Activated CD4-positive, alpha-beta T cell treated with anti-CD3 and anti-CD28 coated beads for 36 hours (primary cell): Measurements from ENCODE around the gene TMEM178B. TPM values are rescaled to one million over a fixed set of nuclear protein-coding genes. Genes with fewer than 3 reads are reported as not detected.

ENCODE experiments used
- ATAC-seq: fragments of 200-7000 bp; cut with Tn5 transposase; one replicate; pipeline ENCODE4 v1.10.0; 2021; ENCODE audit warnings: mild to moderate bottlenecking, moderate library complexity
- CTCF ChIA-PET: fragments of 350-600 bp; sonication (Branson Sonifier 250); formaldehyde crosslinking; loops from one replicate; lab custom pipeline; 2021; ENCODE audit warnings: antibody characterized with exemption; lab: Charles Lee
- POLR2A ChIA-PET: fragments of 350-600 bp; sonication (Branson Sonifier 250); formaldehyde crosslinking; loops from one replicate; lab custom pipeline; 2021; ENCODE audit warnings: antibody characterized with exemption, inconsistent platforms; lab: Charles Lee
- DNase-seq: peaks from one replicate; pipeline ENCODE4 v3.0.0-alpha.2; 2020
- H3K27ac Mint-ChIP-seq: one replicate; pipeline ENCODE4 v1.8.0; 2021; ENCODE audit warnings: mixed read lengths
- H3K27me3 Mint-ChIP-seq: one replicate; pipeline ENCODE4 v1.8.0; 2021; ENCODE audit warnings: mixed read lengths
- H3K36me3 Mint-ChIP-seq: one replicate; pipeline ENCODE4 v1.8.0; 2021; ENCODE audit warnings: low read depth, mixed read lengths
- H3K4me1 Mint-ChIP-seq: one replicate; pipeline ENCODE4 v1.8.0; 2021; ENCODE audit warnings: mixed read lengths
- H3K4me3 Mint-ChIP-seq: one replicate; pipeline ENCODE4 v1.8.0; 2021; ENCODE audit warnings: mild to moderate bottlenecking, moderate library complexity, mixed read lengths
- H3K9me3 Mint-ChIP-seq: one replicate; pipeline ENCODE4 v1.8.0; 2021; ENCODE audit warnings: low read depth, mixed read lengths
- intact Hi-C, 2 experiments: fragments of 100-400 bp; cut with DNase I in 1 of 2; cut with micrococcal nuclease in 1 of 2; formaldehyde crosslinking; loops; one replicate each; pipeline versions ENCODE4 v1.14.2 to v1.15.1; 2022 to 2024; cut with DNase I, micrococcal nuclease
- total RNA-seq, 2 experiments: library from RNA; stranded (reverse); gene quantifications; one replicate each; pipeline ENCODE4 v1.2.3, GENCODE V29; 2021

The TMEM178B gene
- total RNA-seq, 2 experiments from 2014 or later = 0.23 TPM

GRCh38 chr7:141118767-141119166 is 44.9 kb downstream of the TMEM178B start:
- Mint-ChIP-seq H3K27ac (no peak overlapping the region), H3K27me3 (peaks cover 13% of the 10 kb centered on the region), H3K4me1 (no peaks in the 10 kb centered on the region), H3K9me3 (no peaks in the 10 kb centered on the region), H3K4me3 (no peak overlapping the region), H3K36me3 (no peaks in the 10 kb centered on the region)
- DNase-seq (no peak), ATAC-seq (no peak)
- POLR2A ChIA-PET = no interaction called here
- CTCF ChIA-PET = no interaction called here
- intact Hi-C loops = no loop called here

GRCh38 chr7:141119187-141119586 is 45.3 kb downstream of the TMEM178B start:
- Mint-ChIP-seq H3K9me3 (no peaks in the 10 kb centered on the region), H3K27ac (no peak overlapping the region), H3K4me1 (no peaks in the 10 kb centered on the region), H3K4me3 (no peak overlapping the region), H3K36me3 (no peaks in the 10 kb centered on the region), H3K27me3 (peaks cover 13% of the 10 kb centered on the region)
- no peak for ATAC-seq
- intact Hi-C loops = no loop called here
- ChIA-PET CTCF (no interaction called here), POLR2A (no interaction called here)
- DNase-seq = no peak

- H3K27me3 Mint-ChIP-seq = peaks cover 21% of the 10 kb centered on the region
- H3K27ac Mint-ChIP-seq = no peak overlapping the region
- ATAC-seq (no peak), DNase-seq (no peak)
- H3K4me3 Mint-ChIP-seq = no peak overlapping the region
- POLR2A ChIA-PET = no interaction called here
- intact Hi-C loops = no loop called here
- CTCF ChIA-PET = interaction anchor here (0.5 kb wide), 1 partner anchor 680 kb away, joined by 3 read pairs; no protein-coding TSS in a partner anchor
- no peaks in the 10 kb centered on the region for H3K4me1 Mint-ChIP-seq
- H3K9me3 Mint-ChIP-seq = no peaks in the 10 kb centered on the region
- H3K36me3 Mint-ChIP-seq = no peaks in the 10 kb centered on the region
Measured at GRCh38 chr7:141122736-141123135, 48.9 kb downstream of the TMEM178B start.

GRCh38 chr7:141123522-141123921 is 49.7 kb downstream of the TMEM178B start:
- ATAC-seq (no peak), DNase-seq (no peak)
- ChIA-PET CTCF (interaction anchor here (0.7 kb wide), 1 partner anchor 1230 kb away, joined by 3 read pairs; no protein-coding TSS in a partner anchor), POLR2A (no interaction called here)
- H3K27me3 Mint-ChIP-seq = peaks cover 21% of the 10 kb centered on the region
- no peaks in the 10 kb centered on the region for H3K4me1 Mint-ChIP-seq
- H3K36me3 Mint-ChIP-seq = no peaks in the 10 kb centered on the region
- H3K9me3 Mint-ChIP-seq = no peaks in the 10 kb centered on the region
- H3K27ac Mint-ChIP-seq = no peak overlapping the region
- intact Hi-C loops = no loop called here
- no peak overlapping the region for H3K4me3 Mint-ChIP-seq

GRCh38 chr7:141126107-141126506 is 52.2 kb downstream of the TMEM178B start:
- CTCF ChIA-PET = interaction anchor here (0.7 to 1.2 kb wide), 2 partner anchors 21 to 303 kb away, joined by 3 read pairs; no protein-coding TSS in a partner anchor
- Mint-ChIP-seq H3K4me3 (no peak overlapping the region), H3K9me3 (no peaks in the 10 kb centered on the region), H3K36me3 (no peaks in the 10 kb centered on the region), H3K27me3 (peaks cover 24% of the 10 kb centered on the region), H3K4me1 (no peaks in the 10 kb centered on the region), H3K27ac (no peak overlapping the region)
- intact Hi-C loops = no loop called here
- ATAC-seq (no peak), DNase-seq (no peak)
- POLR2A ChIA-PET = no interaction called here

- CTCF ChIA-PET = no interaction called here
- ATAC-seq (no peak), DNase-seq (no peak)
- H3K9me3 Mint-ChIP-seq = peaks cover 3% of the 10 kb centered on the region
- peaks cover 23% of the 10 kb centered on the region for H3K27me3 Mint-ChIP-seq
- no peaks in the 10 kb centered on the region for H3K4me1 Mint-ChIP-seq
- H3K4me3 Mint-ChIP-seq = no peak overlapping the region
- intact Hi-C loops = no loop called here
- H3K36me3 Mint-ChIP-seq = no peaks in the 10 kb centered on the region
- POLR2A ChIA-PET = interaction anchor here (0.6 kb wide), 1 partner anchor 368 kb away, joined by 3 read pairs; no protein-coding TSS in a partner anchor
- H3K27ac Mint-ChIP-seq = no peak overlapping the region
Measured at GRCh38 chr7:141128506-141128905, 54.6 kb downstream of the TMEM178B start.

- Mint-ChIP-seq H3K36me3 (no peaks in the 10 kb centered on the region), H3K4me1 (no peaks in the 10 kb centered on the region), H3K27ac (no peak overlapping the region), H3K9me3 (peaks cover 6% of the 10 kb centered on the region), H3K27me3 (peaks cover 26% of the 10 kb centered on the region), H3K4me3 (no peak overlapping the region)
- ChIA-PET POLR2A (interaction anchor here (0.6 kb wide), 1 partner anchor 367 kb away, joined by 3 read pairs; no protein-coding TSS in a partner anchor), CTCF (no interaction called here)
- no peak for DNase-seq
- ATAC-seq = no peak
- intact Hi-C loops = no loop called here
Measured at GRCh38 chr7:141128931-141129330, 55.1 kb downstream of the TMEM178B start.

GRCh38 chr7:141132671-141133070 is 58.8 kb downstream of the TMEM178B start:
- H3K27me3 Mint-ChIP-seq = peaks cover 16% of the 10 kb centered on the region
- H3K9me3 Mint-ChIP-seq = peaks cover 8% of the 10 kb centered on the region
- no peaks in the 10 kb centered on the region for H3K36me3 Mint-ChIP-seq
- H3K4me3 Mint-ChIP-seq = no peak overlapping the region
- H3K27ac Mint-ChIP-seq = no peak overlapping the region
- no peaks in the 10 kb centered on the region for H3K4me1 Mint-ChIP-seq
- DNase-seq (no peak), ATAC-seq (no peak)
- POLR2A ChIA-PET = no interaction called here
- intact Hi-C loops = no loop called here
- CTCF ChIA-PET = interaction anchor here (0.6 kb wide), 1 partner anchor 18 kb away, joined by 3 read pairs; no protein-coding TSS in a partner anchor

GRCh38 chr7:141133646-141134045 is 59.8 kb downstream of the TMEM178B start:
- DNase-seq (no peak), ATAC-seq (no peak)
- H3K27ac Mint-ChIP-seq = no peak overlapping the region
- ChIA-PET POLR2A (no interaction called here), CTCF (interaction anchor here (1.3 kb wide), 1 partner anchor 11 kb away, joined by 3 read pairs; no protein-coding TSS in a partner anchor)
- peaks cover 16% of the 10 kb centered on the region for H3K27me3 Mint-ChIP-seq
- peaks cover 8% of the 10 kb centered on the region for H3K9me3 Mint-ChIP-seq
- H3K36me3 Mint-ChIP-seq = no peaks in the 10 kb centered on the region
- H3K4me1 Mint-ChIP-seq = no peaks in the 10 kb centered on the region
- intact Hi-C loops = no loop called here
- H3K4me3 Mint-ChIP-seq = no peak overlapping the region

- ATAC-seq (no peak), DNase-seq (no peak)
- H3K36me3 Mint-ChIP-seq = no peaks in the 10 kb centered on the region
- H3K4me1 Mint-ChIP-seq = no peaks in the 10 kb centered on the region
- no peak overlapping the region for H3K27ac Mint-ChIP-seq
- peaks cover 1% of the 10 kb centered on the region for H3K9me3 Mint-ChIP-seq
- H3K4me3 Mint-ChIP-seq = no peak overlapping the region
- intact Hi-C loops = no loop called here
- POLR2A ChIA-PET = no interaction called here
- CTCF ChIA-PET = interaction anchor here (0.5 kb wide), 1 partner anchor 12 kb away, joined by 3 read pairs; no protein-coding TSS in a partner anchor
- peaks cover 4% of the 10 kb centered on the region for H3K27me3 Mint-ChIP-seq
Measured at GRCh38 chr7:141142058-141142457, 68.2 kb downstream of the TMEM178B start.

- CTCF ChIA-PET = interaction anchor here (0.7 to 0.9 kb wide), 2 partner anchors 11 to 17 kb away, joined by 3 read pairs; no protein-coding TSS in a partner anchor
- H3K27ac Mint-ChIP-seq = no peak overlapping the region
- no peaks in the 10 kb centered on the region for H3K4me1 Mint-ChIP-seq
- DNase-seq (no peak), ATAC-seq (no peak)
- intact Hi-C loops = no loop called here
- no peak overlapping the region for H3K4me3 Mint-ChIP-seq
- POLR2A ChIA-PET = no interaction called here
- H3K9me3 Mint-ChIP-seq = peaks cover 1% of the 10 kb centered on the region
- H3K27me3 Mint-ChIP-seq = peaks cover 4% of the 10 kb centered on the region
- H3K36me3 Mint-ChIP-seq = no peaks in the 10 kb centered on the region
Measured at GRCh38 chr7:141144921-141145629, 71.2 kb downstream of the TMEM178B start.

GRCh38 chr7:141145630-141145982 is 71.7 kb downstream of the TMEM178B start:
- ChIA-PET CTCF (no interaction called here), POLR2A (no interaction called here)
- Mint-ChIP-seq H3K9me3 (peaks cover 1% of the 10 kb centered on the region), H3K36me3 (no peaks in the 10 kb centered on the region), H3K4me1 (no peaks in the 10 kb centered on the region), H3K4me3 (no peak overlapping the region), H3K27ac (no peak overlapping the region), H3K27me3 (peaks cover 4% of the 10 kb centered on the region)
- intact Hi-C loops = no loop called here
- ATAC-seq = no peak
- no peak for DNase-seq
